Measurements from ENCODE around the gene TPST1.
A peak's percentile ranks its signal among the peaks of the same experiment; 100 is the strongest.
"Not testable (repeated sequence)": the region's sequence is repeated elsewhere in the genome, so short reads cannot be mapped to it uniquely, and the experiment has no call there.

The TPST1 gene

DNA sequence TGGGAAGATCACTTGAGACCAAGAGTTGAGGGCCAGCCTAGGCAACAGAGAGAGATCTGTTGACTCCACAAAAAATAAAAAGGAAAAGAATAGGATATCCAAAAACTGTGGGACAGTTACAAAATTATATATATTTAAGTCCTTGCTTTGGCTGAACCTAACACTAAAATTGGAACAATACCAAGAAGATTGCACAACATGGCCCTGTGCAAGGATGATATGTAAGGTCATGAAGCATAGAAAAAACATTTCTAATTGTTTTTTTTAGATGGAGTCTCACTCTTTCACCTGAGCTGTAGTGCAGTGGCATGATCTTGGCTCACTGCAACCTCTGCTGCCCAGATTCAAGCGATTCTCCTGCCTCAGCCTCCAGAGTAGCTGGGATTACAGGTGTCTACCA, 139.0 kb downstream of the TPST1 start:
- DNase-seq = peak; percentile 51

GRCh38 chr7:66348531-66348930, 143.4 kb downstream of the TPST1 start:
- DNase-seq = no peak

GRCh38 chr7:66348959-66349358, 143.8 kb downstream of the TPST1 start:
- no peak for DNase-seq

GRCh38 chr7:66352071-66352470, 146.9 kb downstream of the TPST1 start:
- DNase-seq = peak; percentile 23

GRCh38 chr7:66353547-66353946, 148.4 kb downstream of the TPST1 start:
- DNase-seq = peak; percentile 88

- peak; percentile 35 for DNase-seq
Measured at GRCh38 chr7:66355756-66356155, 150.6 kb downstream of the TPST1 start.

DNA sequence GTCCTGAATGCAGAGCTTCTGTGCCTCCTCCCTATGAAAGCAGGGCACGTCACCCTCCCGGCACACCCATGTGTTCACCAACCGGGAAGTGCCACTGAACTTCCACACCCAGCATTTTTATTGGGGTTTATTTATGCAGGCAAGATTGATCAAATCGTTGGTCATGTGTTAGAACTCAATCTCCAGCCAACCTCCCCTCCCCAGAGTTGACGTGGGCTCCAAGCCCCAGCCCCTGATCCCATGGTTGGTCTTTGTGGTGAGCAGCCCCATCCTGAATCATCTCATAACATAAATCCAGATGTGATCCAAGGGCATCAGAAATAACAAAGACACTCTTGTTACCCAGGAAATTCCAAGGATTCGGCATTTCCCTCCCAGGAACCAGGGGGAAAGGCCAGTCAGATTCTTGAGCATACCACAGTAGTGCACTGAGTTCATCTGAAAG, 151.2 kb downstream of the TPST1 start:
- peak; percentile 69 for DNase-seq

- DNase-seq = no peak
Measured at GRCh38 chr7:66357087-66357486, 152.0 kb downstream of the TPST1 start.

DNA sequence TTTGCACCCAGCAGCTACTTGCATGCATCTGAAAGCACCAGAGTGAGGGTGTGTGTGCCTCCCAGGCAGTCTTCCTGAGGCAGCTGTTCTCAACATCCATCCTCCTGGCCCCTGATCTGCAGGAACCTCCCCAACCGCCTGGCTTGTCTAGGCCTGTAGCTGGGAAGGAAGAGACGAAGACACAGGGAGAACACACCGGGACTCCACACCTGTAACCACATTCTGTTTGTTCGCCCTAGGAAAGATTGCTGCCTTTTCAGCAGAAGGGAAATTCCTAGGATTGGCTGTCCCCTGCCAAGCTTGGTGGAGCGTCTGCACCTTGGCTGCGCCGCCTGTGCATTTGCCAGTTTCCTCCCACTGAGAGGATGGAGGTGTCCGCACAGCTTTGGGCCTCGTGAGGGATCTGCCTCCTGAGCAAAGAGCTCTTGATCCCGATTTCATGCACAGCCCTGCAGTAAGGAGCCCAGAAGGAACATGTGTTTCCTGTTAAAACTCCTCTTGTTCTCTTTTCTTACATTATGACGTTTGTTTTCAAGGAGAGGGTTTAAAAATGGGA, 154.6 kb downstream of the TPST1 start:
- no peak for DNase-seq

GRCh38 chr7:66362136-66362535, 157.0 kb downstream of the TPST1 start:
- no peak for DNase-seq

- DNase-seq = no peak
Measured at GRCh38 chr7:66363635-66364034, 158.5 kb downstream of the TPST1 start.

DNA sequence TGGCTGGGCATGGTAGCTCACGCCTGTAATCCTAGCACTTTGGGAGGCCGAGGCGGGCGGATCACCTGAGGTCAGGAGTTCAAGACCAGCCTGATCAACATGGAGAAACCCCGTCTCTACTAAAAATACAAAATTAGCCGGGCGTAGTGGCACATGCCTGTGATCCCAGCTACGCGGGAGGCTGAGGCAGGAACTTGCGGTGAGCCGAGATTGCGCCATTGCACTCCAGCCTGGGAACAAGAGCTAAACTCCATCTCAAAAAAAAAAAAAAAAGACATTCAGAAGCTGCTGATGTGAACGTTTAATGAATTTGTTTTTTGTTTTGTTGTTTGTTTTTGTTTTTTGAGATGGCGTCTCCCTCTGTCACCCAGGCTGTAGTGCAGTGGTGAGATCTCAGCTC, 159.9 kb downstream of the TPST1 start:
- DNase-seq = not testable (repeated sequence)

- DNase-seq = no peak
Measured at GRCh38 chr7:66371096-66371824, 166.1 kb downstream of the TPST1 start.

DNA sequence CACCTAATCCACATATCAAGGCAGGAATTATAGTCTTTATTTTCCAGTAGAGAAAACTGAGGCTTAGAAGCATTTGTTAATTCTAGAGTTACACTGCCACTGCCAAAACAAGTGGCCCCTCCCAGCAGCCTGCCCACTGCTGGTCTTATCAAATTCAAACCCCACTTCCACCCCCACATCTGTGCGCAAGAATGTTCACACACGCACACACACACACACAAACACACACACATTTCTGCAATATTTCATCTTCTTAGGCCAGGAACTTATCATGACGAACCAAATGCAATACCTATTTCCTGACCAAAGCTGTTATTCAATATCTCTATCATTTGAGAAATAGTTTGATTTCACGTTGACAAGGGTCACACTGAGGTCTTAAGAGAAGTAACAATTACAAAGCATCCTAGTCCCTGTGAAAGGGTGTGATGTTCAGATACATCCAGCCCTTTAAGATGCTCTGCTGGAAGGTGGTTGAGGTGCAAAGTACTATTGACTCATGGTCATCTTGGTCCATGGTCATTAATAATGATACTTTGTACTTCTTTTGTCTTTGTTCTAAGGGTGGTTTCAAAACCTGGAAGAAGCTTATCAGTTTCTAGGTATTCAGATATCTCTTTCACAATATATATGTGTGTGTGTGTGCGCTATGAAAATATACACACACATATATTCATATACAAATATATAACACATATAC, 169.2 kb downstream of the TPST1 start:
- DNase-seq = not testable (repeated sequence)

DNA sequence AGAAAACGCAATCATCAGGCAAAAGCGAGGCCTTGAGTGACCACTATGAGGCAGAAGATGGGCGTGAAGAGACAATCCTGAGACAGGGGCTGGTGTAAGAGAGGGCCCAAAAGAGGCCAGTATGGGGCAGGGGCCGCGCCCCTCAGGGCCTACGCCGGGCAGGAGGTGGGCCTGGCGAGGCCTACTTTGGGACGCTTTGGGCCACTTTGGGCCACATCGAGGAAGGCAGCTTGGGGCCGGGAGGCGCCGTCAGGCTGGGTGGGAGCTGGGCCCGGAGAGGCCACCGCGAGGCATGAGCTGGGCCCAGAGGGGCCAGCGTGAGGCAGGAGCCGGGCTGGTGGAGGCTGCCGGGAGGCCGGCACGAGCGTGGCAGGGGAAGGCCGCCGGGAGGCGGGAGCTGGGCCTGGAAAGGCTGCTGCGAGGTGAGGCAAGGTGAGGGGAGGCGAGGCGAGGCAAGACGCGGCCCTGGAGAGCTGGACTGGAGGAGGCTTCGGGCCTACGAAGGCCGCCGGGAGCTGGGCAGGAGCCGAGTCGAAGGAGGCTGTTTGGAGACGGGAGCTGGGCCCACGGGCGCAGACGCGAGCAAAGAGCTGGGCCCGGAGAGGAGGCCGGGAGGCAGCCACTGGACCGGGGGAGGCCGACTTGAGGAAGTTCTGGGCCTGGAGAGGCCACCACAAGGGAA, 171.3 kb downstream of the TPST1 start:
- no peak for DNase-seq

GRCh38 chr7:66377045-66377444, 171.9 kb downstream of the TPST1 start:
- DNase-seq = no peak

DNA sequence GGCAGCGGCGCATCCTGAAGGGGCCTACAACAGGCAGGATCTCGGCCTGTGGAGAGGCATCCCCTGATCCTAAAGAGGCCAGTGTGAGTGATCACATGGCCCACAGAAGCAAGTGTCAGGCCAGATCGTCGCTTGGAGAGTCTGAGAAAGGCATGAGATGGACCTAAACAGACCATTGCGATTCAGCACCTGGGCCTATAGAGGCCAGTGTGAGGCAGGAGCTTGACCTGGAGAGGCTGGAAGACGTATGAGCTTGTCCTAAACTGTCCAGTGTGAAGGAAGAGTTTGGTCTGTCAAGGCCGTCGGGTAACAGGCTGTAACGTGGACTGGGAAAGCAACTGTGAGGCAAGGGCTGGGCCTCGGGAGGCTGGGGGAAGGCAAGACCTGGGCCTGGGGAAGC, 172.6 kb downstream of the TPST1 start:
- DNase-seq = no peak

DNA sequence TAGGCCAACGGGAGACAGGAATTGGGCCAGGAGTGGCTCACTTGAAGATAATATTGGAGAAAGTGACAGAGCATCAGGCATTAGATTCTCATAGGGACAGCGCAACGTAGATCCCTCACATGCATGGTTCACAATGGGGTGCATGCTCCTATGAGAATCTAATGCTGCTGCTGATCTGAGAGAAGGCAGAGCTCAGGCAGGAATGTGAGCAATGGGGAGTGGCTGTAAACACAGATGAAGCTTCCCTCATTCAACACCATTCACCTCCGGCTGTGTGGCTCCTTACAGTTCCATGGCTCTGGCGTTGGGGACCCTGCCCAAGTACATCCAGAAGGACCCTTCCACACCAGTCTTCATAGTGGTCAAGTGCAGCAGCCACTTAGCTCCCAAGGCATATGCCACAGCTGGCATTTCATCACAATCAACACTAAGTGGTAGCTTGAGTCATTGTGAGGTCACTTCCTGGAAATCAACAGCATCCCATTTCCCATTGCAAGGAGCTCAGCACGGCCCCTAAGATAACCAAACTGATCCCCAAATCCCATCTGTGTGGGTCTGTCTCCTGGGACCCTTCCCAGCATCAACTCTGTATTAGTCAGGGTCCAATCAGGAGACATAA, 174.5 kb downstream of the TPST1 start:
- peak; percentile 74 for DNase-seq

DNA sequence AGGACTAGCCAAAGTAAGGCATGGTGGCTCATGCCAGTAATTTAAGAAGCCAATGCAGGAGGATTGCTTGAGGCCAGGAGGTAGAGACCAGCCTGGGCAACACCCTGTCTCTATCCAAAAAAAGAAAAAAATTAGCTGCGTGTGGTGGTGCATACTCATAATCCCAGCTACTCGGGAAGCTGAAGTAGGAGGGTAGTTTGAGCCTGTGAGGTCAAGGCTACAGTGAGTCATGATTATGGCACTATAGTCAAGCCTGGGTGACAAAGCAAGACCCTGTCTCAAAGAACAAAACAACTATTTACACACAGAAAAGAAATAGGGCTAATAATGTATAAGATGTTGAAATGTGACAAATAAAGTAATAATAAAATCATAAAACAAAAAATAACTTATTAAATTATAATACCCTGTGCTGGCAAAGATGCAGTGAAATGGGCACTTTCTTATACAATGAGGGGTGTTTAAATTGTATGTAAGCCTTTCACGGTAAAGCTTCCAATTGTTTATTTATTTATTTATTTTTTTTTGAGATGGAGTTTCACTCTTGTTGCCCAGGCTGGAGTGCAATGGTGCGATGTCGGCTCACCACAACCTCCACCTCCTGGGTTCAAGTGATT, 175.2 kb downstream of the TPST1 start:
- peak; percentile 69 for DNase-seq

- DNase-seq = peak; percentile 23
Measured at GRCh38 chr7:66382182-66382923, 177.2 kb downstream of the TPST1 start.

DNA sequence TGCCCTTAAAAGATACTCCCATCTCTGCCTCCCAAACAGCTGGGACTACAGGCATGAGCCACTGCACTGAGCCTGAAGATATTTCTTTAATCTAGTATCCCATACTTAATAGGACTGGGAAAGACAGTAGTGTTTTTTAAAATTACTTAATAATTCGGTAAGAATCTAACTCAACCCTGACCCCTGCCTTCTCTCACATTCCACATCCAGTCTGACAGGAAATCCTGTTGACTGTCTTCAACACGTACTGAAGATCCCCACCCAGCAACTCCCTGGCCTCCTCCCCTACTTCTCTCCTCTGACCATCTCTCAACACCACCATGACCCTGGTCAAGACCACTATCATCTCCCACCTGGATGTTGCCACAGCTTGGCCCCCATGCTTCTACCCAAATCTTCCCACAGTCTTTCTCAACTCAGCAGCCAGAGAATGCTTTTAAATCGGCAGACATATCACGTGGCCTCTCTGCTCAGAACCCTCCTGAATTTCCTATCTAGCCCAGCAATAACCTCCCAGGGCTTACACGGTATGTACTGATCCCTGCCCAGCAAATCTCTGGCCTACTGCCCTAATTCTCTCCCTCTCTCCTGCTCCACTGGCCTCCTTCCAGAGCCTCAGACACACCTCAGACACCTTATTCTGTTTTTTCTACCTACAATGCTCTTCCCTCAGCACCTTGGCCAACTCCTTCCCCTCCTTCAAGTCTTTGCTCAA, 180.2 kb downstream of the TPST1 start:
- peak; percentile 43 for DNase-seq
